NCI-H526 treated with DMSO at 0.1 percent for 48 hours (cell line): ENCODE data around the gene SCN4B.
A peak's percentile ranks its signal among the peaks of the same experiment; 100 is the strongest.

Source experiments
- DNase-seq: peaks from one replicate; lab custom pipeline; 2025; lab: John Stamatoyannopoulos, UW

Gene SCN4B

GRCh38 chr11:118152020-118152551 lies 537 bp downstream of the SCN4B start:
- peak; percentile 62 for DNase-seq

GRCh38 chr11:118151431-118151830 lies 1.2 kb downstream of the SCN4B start:
- DNase-seq = no peak

GRCh38 chr11:118149493-118149892 lies 3.1 kb downstream of the SCN4B start:
- DNase-seq = no peak

GRCh38 chr11:118148856-118149255 lies 3.8 kb downstream of the SCN4B start:
- DNase-seq = no peak

- DNase-seq = no peak
Measured at GRCh38 chr11:118148240-118148639, 4.4 kb downstream of the SCN4B start.

- DNase-seq = no peak
Measured at GRCh38 chr11:118147502-118147901, 5.1 kb downstream of the SCN4B start.

GRCh38 chr11:118146554-118146953 lies 6.1 kb downstream of the SCN4B start:
- DNase-seq = no peak

GRCh38 chr11:118145285-118146227 lies 7.1 kb downstream of the SCN4B start:
- DNase-seq = peak; percentile 97

GRCh38 chr11:118144301-118145268 lies 8.0 kb downstream of the SCN4B start:
- no peak for DNase-seq

- DNase-seq = no peak
Measured at GRCh38 chr11:118143661-118144185, 8.9 kb downstream of the SCN4B start.

GRCh38 chr11:118142809-118143208 lies 9.8 kb downstream of the SCN4B start:
- no peak for DNase-seq

- no peak for DNase-seq
Measured at GRCh38 chr11:118142081-118142480, 10.5 kb downstream of the SCN4B start.

GRCh38 chr11:118139578-118139977 lies 13.0 kb downstream of the SCN4B start:
- DNase-seq = no peak

GRCh38 chr11:118138839-118139420 lies 13.7 kb downstream of the SCN4B start:
- DNase-seq = no peak

GRCh38 chr11:118136801-118137200 lies 15.8 kb downstream of the SCN4B start:
- DNase-seq = no peak

GRCh38 chr11:118136341-118136740 lies 16.3 kb downstream of the SCN4B start:
- DNase-seq = no peak

GRCh38 chr11:118135796-118136165 lies 16.8 kb downstream of the SCN4B start:
- no peak for DNase-seq

GRCh38 chr11:118135051-118135795 lies 17.4 kb downstream of the SCN4B start:
- DNase-seq = no peak

GRCh38 chr11:118133816-118134215 lies 18.8 kb downstream of the SCN4B start:
- no peak for DNase-seq

GRCh38 chr11:118132385-118133151 lies 20.1 kb downstream of the SCN4B start:
- DNase-seq = no peak
